HEK293T (cell line): Measurements from ENCODE around the gene BAHCC1.

Experiments used
- CTCF ChIA-PET: fragments of 350-600 bp; formaldehyde crosslinking; extraction: SDS; loops from one replicate; lab custom pipeline; 2021; ENCODE audit warnings: antibody characterized with exemption, inconsistent platforms; lab: Yijun Ruan, JAX
- POLR2A ChIA-PET: fragments of 350-600 bp; formaldehyde crosslinking; extraction: SDS; loops from one replicate; lab custom pipeline; 2020; ENCODE audit warnings: antibody characterized with exemption, inconsistent platforms; lab: Yijun Ruan, JAX
- DNase-seq: peaks from one replicate; pipeline ENCODE4 v3.0.0; 2012; ENCODE audit warnings: mixed read lengths; ENCODE audit errors: extremely low spot score
- ARNT ChIP-seq: fragments of 450-650 bp; IDR thresholded peaks from 2 replicates; pipeline ENCODE4 v1.6.1; 2017; ENCODE audit warnings: mild to moderate bottlenecking
- BHLHE40 ChIP-seq: fragments of 450-650 bp; IDR thresholded peaks from 2 replicates; pipeline ENCODE4 v1.6.1; 2016; ENCODE audit warnings: mild to moderate bottlenecking, moderate library complexity, borderline replicate concordance
- CTBP1 ChIP-seq: fragments of 450-650 bp; IDR thresholded peaks from 2 replicates; pipeline ENCODE4 v1.6.1; 2016; ENCODE audit warnings: borderline replicate concordance
- ELF4 ChIP-seq: fragments of 450-650 bp; IDR thresholded peaks from 2 replicates; pipeline ENCODE4 v1.6.1; 2017; ENCODE audit warnings: antibody characterized with exemption
- FOXA1 ChIP-seq: fragments of 450-650 bp; IDR thresholded peaks from 2 replicates; pipeline ENCODE4 v1.6.1; 2016; ENCODE audit warnings: mild to moderate bottlenecking
- FOXK2 ChIP-seq: fragments of 450-650 bp; IDR thresholded peaks from 2 replicates; pipeline ENCODE4 v1.6.1; 2016; ENCODE audit warnings: mild to moderate bottlenecking
- FOXM1 ChIP-seq: fragments of 450-650 bp; IDR thresholded peaks from 2 replicates; pipeline ENCODE4 v1.6.1; 2017; ENCODE audit warnings: mild to moderate bottlenecking, borderline replicate concordance
- HDGF ChIP-seq: fragments of 450-650 bp; IDR thresholded peaks from 2 replicates; pipeline ENCODE4 v1.6.1; 2017; ENCODE audit warnings: antibody characterized with exemption, borderline replicate concordance
- L3MBTL2 ChIP-seq: fragments of 450-650 bp; conservative IDR thresholded peaks from 2 replicates; pipeline ENCODE4 v1.6.1; 2016; ENCODE audit warnings: mild to moderate bottlenecking
- LEF1 ChIP-seq: fragments of 450-650 bp; IDR thresholded peaks from 2 replicates; pipeline ENCODE4 v1.6.1; 2017; ENCODE audit warnings: mild to moderate bottlenecking, borderline replicate concordance
- NFRKB ChIP-seq: fragments of 450-650 bp; IDR thresholded peaks from 2 replicates; pipeline ENCODE4 v1.6.1; 2016; ENCODE audit warnings: mild to moderate bottlenecking, moderate library complexity
- SP1 ChIP-seq: fragments of 450-650 bp; IDR thresholded peaks from 2 replicates; pipeline ENCODE4 v1.6.1; 2017
- SUZ12 ChIP-seq: fragments of 450-650 bp; IDR thresholded peaks from 2 replicates; pipeline ENCODE4 v1.6.1; 2016; ENCODE audit warnings: mild to moderate bottlenecking
- TARDBP ChIP-seq: fragments of 450-650 bp; IDR thresholded peaks from 2 replicates; pipeline ENCODE4 v1.6.1; 2016
- ZNF384 ChIP-seq: fragments of 450-650 bp; IDR thresholded peaks from 2 replicates; pipeline ENCODE4 v1.6.1; 2016
- TF ChIP-seq, protein P1 (sequence below): fragments of 450-650 bp; IDR thresholded peaks from 2 replicates; pipeline ENCODE4 v1.6.1; 2016

The BAHCC1 gene

DNA sequence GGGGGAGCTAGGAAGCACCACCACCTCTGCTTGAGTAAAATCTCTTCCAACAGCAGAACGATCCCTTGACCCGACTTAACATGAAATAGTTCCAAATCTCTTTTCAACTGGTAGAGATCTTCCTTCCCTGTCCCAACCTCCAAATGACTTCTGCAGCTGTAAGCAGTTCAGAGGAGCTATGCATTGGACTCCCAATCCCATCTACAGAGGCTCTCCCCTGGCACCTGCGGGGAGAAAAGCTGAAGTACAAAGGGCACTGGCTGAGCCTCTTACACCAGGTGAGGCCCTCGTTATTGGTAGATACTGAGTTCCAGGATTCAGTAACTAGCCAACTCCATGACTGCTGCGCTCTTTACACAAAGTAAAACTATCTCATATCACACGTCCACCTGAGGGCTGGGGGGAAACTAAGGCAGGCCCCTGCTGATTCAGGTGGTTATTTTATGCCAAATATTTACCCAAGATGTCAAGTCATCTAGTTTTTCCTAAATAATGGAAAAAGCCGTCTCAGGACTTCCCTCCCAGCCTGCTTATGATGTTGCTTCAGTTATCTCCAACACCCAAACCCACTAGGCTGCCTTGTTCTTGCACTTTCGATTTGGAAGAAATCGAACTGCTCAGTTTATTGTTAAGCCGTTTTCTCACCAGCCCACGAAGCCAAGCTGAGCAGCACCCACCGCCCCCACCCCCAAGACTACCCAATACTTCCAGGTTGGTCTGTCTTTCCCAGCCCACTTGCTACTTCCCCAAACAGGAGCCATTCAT is 114.1 kb downstream of the BAHCC1 start:
- no peak for TF ChIP-seq SP1
- peak; percentile 16 for TF ChIP-seq L3MBTL2
- no peak for TF ChIP-seq ARNT
- DNase-seq = no peak
- ChIA-PET CTCF (interaction anchor here (0.6 kb wide), 1 partner anchor 34 kb away, joined by 5 read pairs; no protein-coding TSS in a partner anchor), POLR2A (interaction anchor here (0.7 to 2.6 kb wide), 7 partner anchors 9 to 112 kb away, joined by 3 to 16 read pairs (median 6); no protein-coding TSS in a partner anchor)

DNA sequence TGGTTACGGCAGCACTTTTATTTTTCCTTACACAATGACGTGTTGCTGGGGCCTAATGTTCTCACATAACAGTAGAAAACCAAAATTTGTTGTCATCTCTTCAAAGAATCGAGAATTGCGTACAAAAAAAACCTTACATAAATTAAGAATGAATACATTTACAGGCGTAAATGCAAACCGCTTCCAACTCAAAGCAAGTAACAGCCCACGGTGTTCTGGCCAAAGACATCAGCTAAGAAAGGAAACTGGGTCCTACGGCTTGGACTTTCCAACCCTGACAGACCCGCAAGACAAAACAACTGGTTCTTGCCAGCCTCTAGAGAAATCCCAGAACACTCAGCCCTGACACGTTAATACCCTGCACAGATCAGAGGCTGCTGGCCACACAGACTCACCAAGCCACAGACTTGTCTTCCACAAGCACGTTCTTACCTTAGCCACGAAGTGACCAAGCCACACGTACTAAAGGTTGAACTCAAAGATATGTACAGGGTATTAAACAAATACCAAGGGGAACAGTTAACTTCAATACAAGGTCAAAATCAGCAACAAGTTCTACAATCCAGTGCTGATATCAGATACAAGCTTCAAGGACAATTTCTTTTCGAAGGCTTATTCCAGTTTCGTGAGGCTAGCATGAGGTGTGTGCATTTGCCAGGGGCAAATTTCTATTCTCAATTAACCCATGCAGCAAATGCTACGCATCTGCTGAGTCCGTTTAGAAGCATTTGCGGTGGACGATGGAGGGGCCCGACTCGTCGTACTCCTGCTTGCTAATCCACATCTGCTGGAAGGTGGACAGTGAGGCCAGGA is 114.9 kb downstream of the BAHCC1 start:
- ChIA-PET POLR2A (interaction anchor here (0.8 to 3.2 kb wide), 10 partner anchors 10 to 271 kb away, joined by 3 to 18 read pairs (median 6); partner anchors contain the start of genes BAHCC1, FAAP100 and NDUFAF8), CTCF (interaction anchor here (1.0 to 1.2 kb wide), 2 partner anchors 25 to 113 kb away, joined by 3 to 6 read pairs; no protein-coding TSS in a partner anchor)
- TF ChIP-seq SUZ12 (no peak), CTBP1 (no peak), ELF4 (no peak)
- no peak for DNase-seq

DNA sequence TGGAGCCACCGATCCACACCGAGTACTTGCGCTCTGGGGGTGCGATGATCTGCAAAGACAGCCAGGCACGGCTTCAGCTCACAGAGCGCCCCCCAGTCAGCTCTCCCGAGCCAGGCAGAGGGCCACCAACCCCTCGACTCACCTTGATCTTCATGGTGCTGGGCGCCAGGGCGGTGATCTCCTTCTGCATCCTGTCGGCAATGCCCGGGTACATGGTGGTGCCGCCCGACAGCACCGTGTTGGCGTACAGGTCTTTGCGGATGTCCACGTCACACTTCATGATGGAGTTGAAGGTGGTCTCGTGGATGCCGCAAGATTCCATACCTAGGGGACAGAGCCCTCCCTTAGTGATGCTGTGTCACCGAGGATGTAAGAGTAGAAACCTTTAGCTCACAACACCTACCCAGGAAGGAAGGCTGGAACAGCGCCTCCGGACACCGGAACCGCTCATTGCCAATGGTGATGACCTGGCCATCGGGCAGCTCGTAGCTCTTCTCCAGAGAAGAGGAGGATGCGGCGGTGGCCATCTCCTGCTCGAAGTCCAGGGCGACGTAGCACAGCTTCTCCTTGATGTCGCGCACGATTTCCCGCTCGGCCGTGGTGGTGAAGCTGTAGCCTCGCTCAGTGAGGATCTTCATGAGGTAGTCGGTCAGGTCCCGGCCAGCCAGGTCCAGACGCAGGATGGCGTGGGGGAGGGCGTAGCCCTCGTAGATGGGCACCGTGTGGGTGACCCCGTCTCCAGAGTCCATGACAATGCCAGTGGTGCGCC is 115.7 kb downstream of the BAHCC1 start:
- CTCF ChIA-PET = interaction anchor here (1.0 to 1.2 kb wide), 2 partner anchors 26 to 114 kb away, joined by 3 to 6 read pairs; no protein-coding TSS in a partner anchor
- no peak for DNase-seq
- no peak for TF ChIP-seq ELF4
- TF ChIP-seq LEF1 = no peak
- no peak for TF ChIP-seq FOXM1
- no peak for TF ChIP-seq BHLHE40
- TF ChIP-seq TARDBP = no peak
- no peak for TF ChIP-seq SUZ12
- TF ChIP-seq FOXA1 = no peak
- no peak for TF ChIP-seq L3MBTL2
- TF ChIP-seq NFRKB = no peak
- no peak for TF ChIP-seq SP1
- no peak for TF ChIP-seq CTBP1
- TF ChIP-seq FOXK2 = no peak
- no peak for TF ChIP-seq ARNT
- no peak for TF ChIP-seq ZNF384
- TF ChIP-seq, protein P1, sequence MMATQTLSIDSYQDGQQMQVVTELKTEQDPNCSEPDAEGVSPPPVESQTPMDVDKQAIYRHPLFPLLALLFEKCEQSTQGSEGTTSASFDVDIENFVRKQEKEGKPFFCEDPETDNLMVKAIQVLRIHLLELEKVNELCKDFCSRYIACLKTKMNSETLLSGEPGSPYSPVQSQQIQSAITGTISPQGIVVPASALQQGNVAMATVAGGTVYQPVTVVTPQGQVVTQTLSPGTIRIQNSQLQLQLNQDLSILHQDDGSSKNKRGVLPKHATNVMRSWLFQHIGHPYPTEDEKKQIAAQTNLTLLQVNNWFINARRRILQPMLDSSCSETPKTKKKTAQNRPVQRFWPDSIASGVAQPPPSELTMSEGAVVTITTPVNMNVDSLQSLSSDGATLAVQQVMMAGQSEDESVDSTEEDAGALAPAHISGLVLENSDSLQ = no peak
- TF ChIP-seq HDGF = no peak
- POLR2A ChIA-PET = interaction anchor here (0.8 to 7.5 kb wide), 10 partner anchors 11 to 272 kb away, joined by 3 to 66 read pairs (median 4); partner anchors contain the start of genes BAHCC1, FAAP100 and NDUFAF8

DNA sequence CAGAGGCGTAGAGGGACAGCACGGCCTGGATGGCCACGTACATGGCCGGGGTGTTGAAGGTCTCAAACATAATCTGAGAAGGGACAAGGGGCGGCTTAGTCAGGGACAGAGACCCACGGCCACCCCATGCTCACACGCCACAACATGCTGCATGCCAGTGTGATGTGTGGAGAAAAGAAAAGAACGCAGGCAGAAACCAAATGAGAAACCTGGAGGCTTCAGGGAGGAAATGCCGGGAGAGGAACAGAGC is 116.2 kb downstream of the BAHCC1 start:
- ChIA-PET POLR2A (interaction anchor here (1.0 to 7.5 kb wide), 7 partner anchors 12 to 219 kb away, joined by 3 to 66 read pairs (median 6); partner anchors contain the start of gene BAHCC1), CTCF (interaction anchor here (1.0 kb wide), 1 partner anchor 115 kb away, joined by 3 read pairs; no protein-coding TSS in a partner anchor)
- DNase-seq = no peak
- TF ChIP-seq SP1 = no peak
- TF ChIP-seq FOXA1 = no peak
- no peak for TF ChIP-seq ELF4
- TF ChIP-seq HDGF = no peak
- no peak for TF ChIP-seq NFRKB
- TF ChIP-seq ARNT = no peak
- TF ChIP-seq BHLHE40 = no peak
- no peak for TF ChIP-seq CTBP1
- no peak for TF ChIP-seq FOXM1

DNA sequence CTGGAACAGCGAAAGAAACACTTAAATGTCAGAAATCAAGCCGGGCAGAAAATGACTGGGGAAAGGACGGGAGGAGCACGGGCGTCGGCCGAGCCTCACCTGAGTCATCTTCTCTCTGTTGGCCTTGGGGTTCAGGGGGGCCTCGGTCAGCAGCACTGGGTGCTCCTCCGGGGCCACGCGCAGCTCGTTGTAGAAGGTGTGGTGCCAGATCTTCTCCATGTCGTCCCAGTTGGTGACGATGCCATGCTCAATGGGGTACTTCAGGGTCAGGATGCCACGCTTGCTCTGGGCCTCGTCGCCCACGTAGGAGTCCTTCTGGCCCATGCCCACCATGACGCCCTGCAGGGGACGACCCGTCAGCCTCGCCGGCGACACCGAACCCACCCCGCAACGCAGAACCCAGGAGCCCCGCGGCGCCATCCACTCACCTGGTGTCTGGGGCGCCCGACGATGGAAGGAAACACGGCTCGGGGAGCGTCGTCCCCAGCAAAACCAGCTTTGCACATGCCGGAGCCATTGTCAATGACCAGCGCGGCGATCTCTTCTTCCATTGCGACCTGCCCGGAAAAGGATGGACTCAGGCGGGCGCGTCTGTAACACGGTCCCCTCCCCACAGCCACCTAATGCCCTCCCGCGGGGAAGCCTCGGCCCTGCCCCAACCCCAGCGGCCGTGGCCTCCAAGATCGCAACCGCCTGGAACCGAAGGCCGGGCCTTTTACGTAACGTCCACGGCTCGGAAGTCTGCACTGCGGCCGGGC is 116.7 kb downstream of the BAHCC1 start:
- POLR2A ChIA-PET = interaction anchor here (1.1 to 7.5 kb wide), 10 partner anchors 10 to 241 kb away, joined by 3 to 66 read pairs (median 6); partner anchors contain the start of genes BAHCC1 and FAAP100
- TF ChIP-seq LEF1 (0 out of 2 replicates have a peak, but pooled peaks have one; percentile 26), ELF4 (no peak), L3MBTL2 (no peak; the same call in 1 of the 2 replicates), FOXK2 (no peak), ARNT (no peak), SUZ12 (no peak), TARDBP (no peak)
- TF ChIP-seq, protein P1 = no peak
- CTCF ChIA-PET = no interaction called here
- no peak for DNase-seq
